ENCODE measurements around the gene DNAJC11.
"Not testable (repeated sequence)": the region's sequence is repeated elsewhere in the genome, so short reads cannot be mapped to it uniquely, and the experiment has no call there.

The DNAJC11 gene

GRCh38 chr1:6601049-6601922, 100.3 kb downstream of the DNAJC11 start:
- peak; percentile 72 to 82 (median 81) for DNase-seq (ENCODE audit: low read depth in 3 of 3)

- DNase-seq (ENCODE audit: low read depth in 3 of 3), result no peak
Measured at GRCh38 chr1:6600410-6601048, 101.1 kb downstream of the DNAJC11 start.

GRCh38 chr1:6599991-6600390, 101.6 kb downstream of the DNAJC11 start:
- DNase-seq (ENCODE audit: low read depth in 3 of 3), result not testable (repeated sequence)

GRCh38 chr1:6599141-6599975, 102.3 kb downstream of the DNAJC11 start:
- peak in 1 of 3 donors; percentile 38 for DNase-seq (ENCODE audit: low read depth in 3 of 3)

- DNase-seq (ENCODE audit: low read depth in 3 of 3), result no peak
Measured at GRCh38 chr1:6597777-6598131, 103.9 kb downstream of the DNAJC11 start.

- no peak for DNase-seq (ENCODE audit: low read depth in 3 of 3)
Measured at GRCh38 chr1:6596886-6597776, 104.5 kb downstream of the DNAJC11 start.

- no peak for DNase-seq (ENCODE audit: low read depth in 3 of 3)
Measured at GRCh38 chr1:6596351-6596750, 105.3 kb downstream of the DNAJC11 start.

- no peak for DNase-seq (ENCODE audit: low read depth in 3 of 3)
Measured at GRCh38 chr1:6594977-6595740, 106.5 kb downstream of the DNAJC11 start.

- no peak for DNase-seq (ENCODE audit: low read depth in 3 of 3)
Measured at GRCh38 chr1:6593810-6594209, 107.8 kb downstream of the DNAJC11 start.

- DNase-seq (ENCODE audit: low read depth in 3 of 3), result no peak
Measured at GRCh38 chr1:6592865-6593593, 108.6 kb downstream of the DNAJC11 start.

GRCh38 chr1:6592441-6592840, 109.2 kb downstream of the DNAJC11 start:
- DNase-seq (ENCODE audit: low read depth in 3 of 3), result no peak

- no peak for DNase-seq (ENCODE audit: low read depth in 3 of 3)
Measured at GRCh38 chr1:6591644-6592043, 110.0 kb downstream of the DNAJC11 start.

GRCh38 chr1:6591222-6591621, 110.4 kb downstream of the DNAJC11 start:
- no peak for DNase-seq (ENCODE audit: low read depth in 3 of 3)

GRCh38 chr1:6590046-6590445, 111.6 kb downstream of the DNAJC11 start:
- no peak for DNase-seq (ENCODE audit: low read depth in 3 of 3)

GRCh38 chr1:6588893-6589520, 112.6 kb downstream of the DNAJC11 start:
- DNase-seq (ENCODE audit: low read depth in 3 of 3), result no peak

- DNase-seq (ENCODE audit: low read depth in 3 of 3), result no peak
Measured at GRCh38 chr1:6588128-6588892, 113.3 kb downstream of the DNAJC11 start.

- DNase-seq (ENCODE audit: low read depth in 3 of 3), result no peak
Measured at GRCh38 chr1:6587261-6588005, 114.2 kb downstream of the DNAJC11 start.

- no peak for DNase-seq (ENCODE audit: low read depth in 3 of 3)
Measured at GRCh38 chr1:6586404-6586816, 115.2 kb downstream of the DNAJC11 start.
